Stimulated activated CD4-positive, alpha-beta T cell treated with anti-CD3 and anti-CD28 coated beads, Interleukin-4, amount 100 ng/mL, for 1 hour (primary cell): ENCODE measurements around the gene DHX58.

Experiments
- DNase-seq: peaks from one replicate; pipeline ENCODE4 v3.0.0-alpha.2; 2020

Gene DHX58

GRCh38 chr17:42129109-42129837, 16.8 kb upstream of the DHX58 start:
- no peak for DNase-seq

DNA sequence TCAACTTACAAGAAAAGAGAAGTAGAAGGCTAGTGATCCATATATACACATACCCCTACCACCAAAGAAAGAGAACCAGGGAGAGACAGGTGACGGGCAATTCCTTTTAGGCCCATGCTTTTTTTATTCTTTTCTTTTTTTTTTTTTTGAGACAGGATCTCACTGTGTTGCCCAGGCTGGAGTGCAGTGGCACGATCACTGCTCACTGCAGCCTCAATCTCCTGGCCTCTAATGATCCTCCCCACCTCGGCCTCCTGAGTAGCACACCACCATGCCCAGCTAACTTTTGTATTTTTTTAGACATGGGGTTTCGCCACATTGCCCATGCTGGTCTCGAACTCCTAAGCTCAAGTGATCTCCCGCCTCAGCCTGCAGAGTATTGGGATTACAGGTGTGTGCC, 14.9 kb upstream of the DHX58 start:
- no peak for DNase-seq

DNA sequence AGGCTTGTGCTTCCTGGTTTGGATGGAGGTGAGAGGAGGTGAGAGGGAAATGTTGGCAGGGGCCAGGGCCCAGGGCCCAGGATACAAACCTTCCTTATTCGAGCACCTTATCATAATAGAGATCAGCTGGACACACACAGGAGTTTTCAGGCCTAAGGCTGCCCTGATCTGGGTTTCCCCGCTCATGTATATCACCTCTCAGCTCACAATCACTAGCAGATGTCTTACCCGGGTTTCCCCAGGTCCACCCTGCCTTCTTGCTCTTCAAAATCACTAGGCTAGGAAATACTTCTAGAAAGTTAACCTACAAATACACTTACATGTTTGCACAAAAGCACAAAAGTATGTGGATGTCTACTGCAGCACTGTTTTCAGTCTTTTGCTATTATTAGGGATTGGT, 14.3 kb upstream of the DHX58 start:
- no peak for DNase-seq

- DNase-seq: no peak
Observed at GRCh38 chr17:42125565-42125964, 13.1 kb upstream of the DHX58 start.

- DNase-seq: no peak
Observed at GRCh38 chr17:42124256-42124655, 11.7 kb upstream of the DHX58 start.

DNA sequence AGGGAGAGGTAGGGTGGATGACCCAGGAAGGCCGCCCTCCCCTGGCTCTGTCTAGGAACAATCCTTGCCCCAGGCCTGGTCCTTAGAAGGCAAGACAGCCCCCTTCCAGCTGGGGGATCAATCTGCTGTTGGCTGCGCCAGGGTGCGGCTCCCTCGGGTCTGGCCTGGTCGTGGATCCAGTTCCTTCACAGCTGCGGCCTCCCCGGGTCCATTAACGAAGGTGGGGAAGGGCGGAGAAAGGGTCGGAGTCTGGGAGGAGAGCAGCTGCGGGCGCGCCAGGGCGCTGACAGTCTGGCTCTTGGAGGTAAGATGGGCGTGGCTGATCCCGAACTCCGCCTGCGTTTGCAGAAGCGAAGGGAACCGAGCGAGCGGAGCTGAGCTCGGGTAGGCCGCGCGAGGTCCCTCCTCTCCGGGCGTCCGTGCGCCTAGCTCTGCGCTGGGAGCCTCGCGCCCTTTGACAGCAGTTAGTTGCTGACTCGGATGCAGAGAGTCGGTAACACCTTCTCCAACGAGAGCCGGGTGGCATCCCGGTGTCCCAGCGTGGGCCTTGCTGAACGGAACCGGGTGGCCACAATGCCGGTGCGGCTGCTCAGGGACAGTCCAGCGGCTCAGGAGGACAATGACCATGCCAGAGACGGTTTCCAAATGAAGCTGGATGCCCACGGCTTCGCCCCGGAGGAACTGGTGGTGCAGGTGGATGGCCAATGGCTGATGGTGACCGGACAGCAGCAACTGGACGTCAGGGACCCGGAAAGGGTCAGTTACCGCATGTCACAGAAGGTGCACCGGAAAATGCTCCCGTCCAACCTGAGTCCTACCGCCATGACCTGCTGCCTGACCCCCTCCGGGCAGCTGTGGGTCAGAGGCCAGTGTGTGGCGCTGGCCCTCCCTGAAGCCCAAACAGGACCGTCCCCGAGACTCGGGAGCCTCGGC, 10.1 kb upstream of the DHX58 start, which contains the start of gene HSPB9:
HSPB9 (plus strand) TSS at position 434 of the 933 bp plus-strand sequence; CDS start at position 481, 47 bp downstream.
- no peak for DNase-seq

GRCh38 chr17:42120770-42121769, 8.6 kb upstream of the DHX58 start, which contains the start of gene KAT2A:
TSS of gene KAT2A (minus strand) at chr17:42121367. CDS start at chr17:42121304, 63 bp downstream.
- peak; percentile 81 for DNase-seq

DNA sequence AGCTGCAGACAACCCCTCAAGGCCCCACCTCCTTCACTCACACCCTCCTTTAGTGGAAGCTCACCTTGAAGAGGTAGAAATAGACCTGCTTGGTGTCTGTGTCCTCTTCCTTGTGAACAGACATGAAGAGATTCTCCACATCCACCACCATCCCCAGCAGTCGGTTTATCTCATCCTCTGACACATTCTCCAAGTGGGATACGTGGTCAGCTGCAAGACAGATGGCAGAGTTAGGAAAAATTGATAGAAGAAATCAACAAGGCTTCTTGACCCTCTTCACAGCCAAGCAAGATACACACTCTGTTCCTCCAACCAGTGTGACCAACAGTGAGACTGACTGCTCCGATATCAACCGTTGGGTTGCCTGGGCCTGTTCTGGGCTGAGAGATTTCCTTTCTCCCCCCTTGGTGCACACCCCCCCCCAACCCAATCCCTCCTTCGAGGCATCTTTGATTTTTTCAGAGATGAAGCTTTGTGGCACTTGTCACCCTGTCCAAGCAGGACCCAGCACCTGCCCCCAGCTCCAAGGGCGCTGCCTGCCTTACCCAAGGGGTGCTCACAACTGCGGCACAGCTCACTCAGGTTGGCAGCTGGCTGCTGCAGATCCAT, 7.8 kb upstream of the DHX58 start:
- no peak for DNase-seq

DNA sequence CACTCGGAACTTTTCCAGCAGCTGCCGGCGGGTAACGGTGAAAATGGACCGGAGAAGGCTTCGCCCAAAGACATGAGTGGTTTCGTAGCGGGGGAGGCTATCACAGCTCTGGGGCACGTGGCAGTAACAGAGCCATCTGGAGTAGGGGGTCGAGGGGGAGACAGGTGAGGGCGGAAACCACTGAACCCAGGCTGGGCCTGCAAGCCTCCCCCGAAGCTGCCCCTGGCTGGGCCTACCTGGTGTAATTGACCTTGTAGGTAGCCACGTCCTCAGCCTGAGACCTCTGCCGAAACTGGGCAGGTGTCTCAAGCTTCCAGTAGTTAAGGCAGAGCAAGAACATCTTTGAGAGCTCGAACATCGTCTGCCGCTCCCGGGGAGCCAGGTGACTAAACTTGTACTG, 6.8 kb upstream of the DHX58 start:
- no peak for DNase-seq

DNA sequence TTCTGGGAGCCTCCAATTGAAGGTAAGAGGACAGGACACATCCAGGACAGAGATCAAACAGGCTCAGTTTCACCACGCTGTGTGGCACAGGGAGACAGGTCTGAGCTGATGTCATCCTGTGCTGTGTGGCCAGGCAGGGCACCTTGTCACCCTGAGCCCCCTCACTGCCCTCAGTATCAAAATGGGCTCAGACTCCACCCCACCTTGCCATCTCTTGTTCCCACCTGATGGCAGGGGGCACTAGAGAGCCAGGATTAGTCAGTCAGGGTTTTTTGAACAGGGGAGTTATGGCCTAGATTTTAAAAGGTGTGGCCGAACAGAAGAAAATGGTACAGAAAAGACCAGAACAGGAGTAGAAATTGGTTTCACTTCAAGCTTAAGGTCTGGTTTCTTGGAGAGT, 6.0 kb upstream of the DHX58 start:
- DNase-seq: peak; percentile 49

DNA sequence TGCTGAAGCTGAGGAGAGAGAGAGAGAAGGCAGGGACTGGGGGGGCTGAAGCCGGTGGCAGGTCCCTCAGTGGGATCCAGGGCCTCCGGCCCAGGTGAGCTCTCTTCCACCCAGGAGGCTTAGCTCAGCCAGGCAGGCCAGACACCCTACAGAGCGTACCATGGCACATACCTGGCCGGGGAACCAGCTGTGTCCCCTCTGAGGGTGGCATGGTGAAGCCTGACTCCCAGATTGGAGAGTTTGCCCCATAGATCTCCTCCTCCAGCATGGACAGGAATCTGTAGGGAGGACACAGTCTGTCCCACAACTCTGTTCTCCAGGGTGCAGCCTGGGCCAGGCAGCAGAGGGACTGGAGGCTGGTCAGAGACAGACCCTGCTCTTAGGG, 5.6 kb upstream of the DHX58 start:
- no peak for DNase-seq

DNA sequence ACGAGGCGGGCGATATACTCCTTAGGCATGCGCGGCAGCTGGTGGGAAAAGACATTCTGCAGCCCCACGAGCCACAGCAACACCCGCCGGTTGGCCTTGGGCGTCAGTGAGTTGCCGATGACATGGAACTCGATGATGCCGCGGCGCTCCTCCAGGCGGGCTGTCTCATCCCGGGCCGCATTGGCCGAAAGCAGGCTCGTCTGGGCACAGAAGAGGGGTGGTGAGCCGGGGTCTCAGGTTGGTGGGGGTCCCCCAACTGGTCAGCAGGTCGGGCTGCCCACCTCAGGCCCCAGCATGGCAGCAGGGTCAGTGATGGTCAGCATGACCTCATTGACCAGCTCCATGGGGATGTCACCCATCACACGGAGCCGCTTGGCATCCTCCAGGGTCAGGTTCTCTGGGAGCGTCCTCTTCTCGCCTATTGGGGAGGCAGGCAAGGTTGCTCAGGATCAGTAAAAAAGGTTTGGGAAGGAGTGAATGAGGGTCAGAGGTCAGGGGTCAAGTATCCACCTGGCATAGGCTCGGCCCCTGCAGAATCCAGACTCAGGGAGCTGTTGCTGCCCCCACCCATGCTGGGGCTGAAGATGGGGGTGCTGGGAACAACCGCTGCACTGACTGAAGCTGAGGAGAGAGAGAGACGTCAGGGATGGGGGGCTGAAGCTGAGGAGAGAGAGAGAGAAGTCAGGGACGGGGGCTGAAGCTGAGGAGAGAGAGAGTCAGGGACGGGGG, 5.0 kb upstream of the DHX58 start:
- DNase-seq: no peak

GRCh38 chr17:42116705-42117396, 4.3 kb upstream of the DHX58 start:
- peak; percentile 79 for DNase-seq

- no peak for DNase-seq
Observed at GRCh38 chr17:42114118-42114517, 1.6 kb upstream of the DHX58 start.

DNA sequence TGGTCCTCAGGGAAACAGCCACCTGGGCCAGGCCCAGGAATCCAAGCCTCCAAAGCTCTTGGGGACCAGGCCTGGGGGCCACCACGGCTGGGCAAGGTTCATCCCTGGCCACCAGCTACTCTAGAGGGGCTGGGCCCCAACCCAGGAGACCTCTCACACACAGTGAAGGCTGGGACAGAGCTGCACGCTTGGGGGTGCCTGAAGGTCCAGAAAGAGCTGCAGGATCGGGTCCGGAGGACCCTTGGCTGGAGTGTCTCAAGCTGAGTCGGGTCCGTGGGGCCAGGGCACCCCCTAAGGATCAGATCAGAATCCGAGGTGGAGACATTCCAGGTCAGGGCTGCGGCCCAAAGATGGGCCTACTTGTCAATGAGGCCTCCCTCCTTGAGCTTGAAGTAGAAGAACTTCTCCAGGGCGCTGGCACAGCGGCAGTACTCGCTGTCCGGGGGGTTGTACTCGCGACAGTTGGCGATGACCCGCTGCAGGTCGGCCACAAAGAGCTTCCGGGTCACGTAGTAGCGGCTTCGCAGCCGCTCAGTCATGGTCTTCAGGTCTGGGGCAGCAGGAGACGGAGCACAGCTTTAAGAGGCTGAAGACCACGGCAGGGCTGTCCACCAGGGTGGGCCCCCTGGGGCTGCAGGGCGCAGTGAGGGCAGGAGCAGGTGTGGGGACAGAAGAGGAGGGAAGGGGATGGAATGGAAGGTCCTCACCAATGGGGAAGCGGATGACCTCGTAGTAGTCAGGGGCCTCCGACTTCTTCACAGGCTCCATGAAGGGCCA, 967 bp upstream of the DHX58 start:
- no peak for DNase-seq

GRCh38 chr17:42111871-42112551, 503 bp downstream of the DHX58 start:
- peak; percentile 34 for DNase-seq

- DNase-seq: no peak
Observed at GRCh38 chr17:42111265-42111636, 1.3 kb downstream of the DHX58 start.

GRCh38 chr17:42110301-42111264, 1.9 kb downstream of the DHX58 start:
- no peak for DNase-seq
